ENCODE measurements around the gene CYP4B1. TPM values are rescaled to one million over a fixed set of nuclear protein-coding genes. Genes with fewer than 3 reads are reported as not detected.

CYP4B1 gene
- total and polyA plus RNA-seq, 2 donors (not counting 3 experiments of a cell fraction or from before 2014, with no cell fraction given): not detected

DNA sequence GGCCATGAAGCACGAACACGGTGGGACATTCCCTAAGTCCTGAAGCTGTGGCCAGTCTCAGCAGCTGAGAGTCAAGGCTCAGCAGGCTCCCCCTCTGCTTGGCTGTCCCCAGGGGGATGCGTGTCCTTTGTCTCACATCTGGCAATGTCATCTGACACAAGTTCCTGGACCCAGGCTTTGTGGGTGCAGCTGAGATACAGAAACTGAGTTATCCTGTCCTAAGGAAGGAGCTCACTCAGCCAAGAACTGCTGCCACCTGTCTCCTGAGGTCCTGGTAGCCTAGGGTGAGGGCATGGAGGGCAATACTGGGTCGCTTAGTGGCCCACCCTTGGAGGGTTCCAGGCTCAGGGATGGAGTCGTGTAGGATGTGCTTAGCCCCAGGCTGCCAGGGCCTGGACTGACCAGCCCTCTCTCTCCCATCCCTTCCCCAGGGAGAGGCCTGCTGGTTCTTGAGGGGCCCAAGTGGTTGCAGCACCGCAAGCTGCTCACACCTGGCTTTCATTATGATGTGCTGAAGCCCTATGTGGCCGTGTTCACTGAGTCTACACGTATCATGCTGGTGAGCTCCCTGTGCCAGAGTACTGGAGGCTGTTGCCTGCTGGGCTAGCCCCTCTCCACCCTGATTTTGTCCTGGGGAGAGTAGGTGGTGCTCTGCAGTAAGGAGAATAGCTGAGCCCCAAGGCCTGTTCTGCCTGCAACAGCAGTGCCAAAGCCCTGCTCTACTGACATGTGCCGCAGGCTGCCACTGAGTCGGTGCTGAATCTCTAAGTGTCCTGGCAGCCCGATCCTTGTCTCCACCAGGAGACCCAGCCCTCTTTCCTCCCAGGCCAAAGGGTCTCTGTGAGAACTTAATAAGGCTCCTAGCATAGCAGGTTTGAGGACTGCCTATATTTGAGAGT, 13.5 kb downstream of the CYP4B1 start:
- H3K9me1 ChIP-seq (replicated peaks; ENCODE audit: control insufficient read depth, extremely low read depth, insufficient read depth, low read length): no peaks in the 10 kb centered on the region
- no peak overlapping the region for H3K4me2 ChIP-seq (ENCODE audit: insufficient read depth, low read length)
- intact Hi-C loops (cut with micrococcal nuclease): no loop called here
- no peak overlapping the region for H3K4me3 ChIP-seq (replicated peaks in 1 of 3; ENCODE audit: insufficient read depth in 1 of 3, low read depth in 1 of 3, low read length in 3 of 3)
- dilution Hi-C loops (cut with MboI; ENCODE audit: extremely low pct_ligation_motif_present, low sequenced_read_pairs): no loop called here
- no peaks in the 10 kb centered on the region for H3K36me3 ChIP-seq (ENCODE audit: control insufficient read depth in 2 of 2, extremely low read depth in 1 of 2, insufficient read depth in 2 of 2, low read length in 2 of 2)
- H3K79me2 ChIP-seq (ENCODE audit: control insufficient read depth, insufficient read depth, low read length): no peaks in the 10 kb centered on the region
- no peaks in the 10 kb centered on the region for H3K4me1 ChIP-seq (ENCODE audit: control insufficient read depth, extremely low read depth, insufficient read depth, low read length)
- H3K9ac ChIP-seq (replicated peaks; ENCODE audit: extremely low read depth, insufficient read depth, low read length): no peak overlapping the region
- no TSS peak for BruUV-seq (replicated peaks)
- POLR2A ChIA-PET: no interaction called here
- CTCF ChIA-PET: interaction anchor here (1.2 kb wide), 1 partner anchor 11 kb away, joined by 3 read pairs; no protein-coding TSS in a partner anchor
- no peak for TF ChIP-seq POLR2A (IDR thresholded peaks at IDR 0.05; ENCODE audit: low read depth, low read length)
- no peak for TF ChIP-seq POLR2AphosphoS5 (IDR thresholded peaks at IDR 0.05; ENCODE audit: insufficient read depth, low read depth, low read length)
- no peak for TF ChIP-seq MYC (IDR thresholded peaks at IDR 0.05; ENCODE audit: low read depth, low read length)
- TF ChIP-seq FOS (IDR thresholded peaks at IDR 0.05; ENCODE audit: borderline replicate concordance, insufficient read depth, low read length): no peak
- TF ChIP-seq EZH2 (IDR thresholded peaks at IDR 0.05; ENCODE audit: borderline replicate concordance, low read depth, low read length, severe bottlenecking): no peak
- H2AFZ ChIP-seq (ENCODE audit: low read depth, low read length): no peak overlapping the region
- no peak overlapping the region for H3K27ac ChIP-seq (ENCODE audit: insufficient read depth, low read depth, low read length)
- H3K9me3 ChIP-seq (replicated peaks; ENCODE audit: control insufficient read depth, insufficient read depth, low read length): no peaks in the 10 kb centered on the region
- no peak for FAIRE-seq
- DNase-seq (ENCODE audit: low read depth, low spot score): no peak
- H3K27me3 ChIP-seq (ENCODE audit: control insufficient read depth in 2 of 2, insufficient read depth in 2 of 2, low read length in 2 of 2): no peaks in the 10 kb centered on the region
- no peaks in the 10 kb centered on the region for H4K20me1 ChIP-seq (replicated peaks; ENCODE audit: control insufficient read depth, extremely low read depth, insufficient read depth, low read length)

- no peak overlapping the region for H3K9ac ChIP-seq (replicated peaks; ENCODE audit: extremely low read depth, insufficient read depth, low read length)
- no peaks in the 10 kb centered on the region for H3K36me3 ChIP-seq (ENCODE audit: control insufficient read depth in 2 of 2, extremely low read depth in 1 of 2, insufficient read depth in 2 of 2, low read length in 2 of 2)
- no peaks in the 10 kb centered on the region for H3K79me2 ChIP-seq (ENCODE audit: control insufficient read depth, insufficient read depth, low read length)
- H3K4me1 ChIP-seq (ENCODE audit: control insufficient read depth, extremely low read depth, insufficient read depth, low read length): no peaks in the 10 kb centered on the region
- H2AFZ ChIP-seq (ENCODE audit: low read depth, low read length): no peak overlapping the region
- H3K27ac ChIP-seq (ENCODE audit: insufficient read depth, low read depth, low read length): no peak overlapping the region
- DNase-seq (ENCODE audit: low read depth, low spot score) (no peak), FAIRE-seq (no peak)
- dilution Hi-C loops (cut with MboI; ENCODE audit: extremely low pct_ligation_motif_present, low sequenced_read_pairs): no loop called here
- no TSS peak for BruUV-seq (replicated peaks)
- no peaks in the 10 kb centered on the region for H3K9me3 ChIP-seq (replicated peaks; ENCODE audit: control insufficient read depth, insufficient read depth, low read length)
- no peak overlapping the region for H3K4me3 ChIP-seq (replicated peaks in 1 of 3; ENCODE audit: insufficient read depth in 1 of 3, low read depth in 1 of 3, low read length in 3 of 3)
- H4K20me1 ChIP-seq (replicated peaks; ENCODE audit: control insufficient read depth, extremely low read depth, insufficient read depth, low read length): no peaks in the 10 kb centered on the region
- no peak overlapping the region for H3K4me2 ChIP-seq (ENCODE audit: insufficient read depth, low read length)
- TF ChIP-seq POLR2A (IDR thresholded peaks at IDR 0.05; ENCODE audit: low read depth, low read length) (no peak), MYC (IDR thresholded peaks at IDR 0.05; ENCODE audit: low read depth, low read length) (no peak), JUN (IDR thresholded peaks at IDR 0.05; ENCODE audit: borderline replicate concordance, insufficient read depth, insufficient read length, low read depth) (no peak), CTCF (IDR thresholded peaks at IDR 0.05; ENCODE audit: extremely low read depth in 1 of 2, insufficient read depth in 1 of 2, low read depth in 1 of 2, low read length in 2 of 2) (no peak), MAX (IDR thresholded peaks at IDR 0.05; ENCODE audit: insufficient read depth, insufficient read length) (no peak), POLR2AphosphoS5 (IDR thresholded peaks at IDR 0.05; ENCODE audit: insufficient read depth, low read depth, low read length) (no peak), GATA2 (IDR thresholded peaks at IDR 0.05; ENCODE audit: insufficient read depth, insufficient read length, low read depth, low read length) (no peak), FOS (IDR thresholded peaks at IDR 0.05; ENCODE audit: borderline replicate concordance, insufficient read depth, low read length) (no peak), EZH2 (IDR thresholded peaks at IDR 0.05; ENCODE audit: borderline replicate concordance, low read depth, low read length, severe bottlenecking) (no peak)
- H3K27me3 ChIP-seq (ENCODE audit: control insufficient read depth in 2 of 2, insufficient read depth in 2 of 2, low read length in 2 of 2): no peaks in the 10 kb centered on the region
- POLR2A ChIA-PET: no interaction called here
- H3K9me1 ChIP-seq (replicated peaks; ENCODE audit: control insufficient read depth, extremely low read depth, insufficient read depth, low read length): no peaks in the 10 kb centered on the region
- intact Hi-C loops (cut with micrococcal nuclease): no loop called here
- CTCF ChIA-PET: no interaction called here
Measured at GRCh38 chr1:46812996-46813857, 14.4 kb downstream of the CYP4B1 start.
